ENCODE data around the gene NPEPL1.

NPEPL1 gene

DNA sequence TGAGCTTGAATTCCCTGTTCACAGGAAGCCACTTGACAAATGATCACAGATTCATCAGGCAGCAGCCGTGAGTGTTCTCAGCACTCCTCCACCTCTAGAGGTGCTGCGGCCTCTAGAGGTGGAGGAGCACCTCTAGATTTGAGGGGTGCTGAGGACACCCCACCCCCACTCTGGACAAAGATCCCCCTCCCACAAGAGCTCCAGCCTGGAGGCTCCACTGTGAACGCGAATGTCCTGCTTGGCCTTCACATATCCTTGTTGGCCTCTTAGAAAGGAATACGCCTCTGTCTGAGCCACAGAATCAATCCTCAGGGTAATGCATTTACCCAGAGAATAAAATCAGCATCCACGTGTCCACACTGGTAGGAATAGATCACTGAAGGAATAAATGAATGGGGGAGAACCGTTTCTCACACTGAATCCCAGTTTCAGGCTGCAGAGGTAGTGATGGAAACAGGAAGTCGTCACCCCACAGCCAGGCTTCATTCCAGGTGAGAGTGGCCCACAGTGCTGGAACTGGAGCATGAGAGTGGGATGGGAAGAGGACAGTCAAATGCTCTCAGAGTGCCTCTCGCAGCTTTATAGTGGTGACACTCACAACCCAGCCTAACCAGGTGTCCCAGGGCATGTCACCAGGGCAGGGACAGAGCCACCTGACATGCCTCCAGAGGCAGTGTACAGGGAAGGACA is 16.6 kb downstream of the NPEPL1 start:
- peaks cover 23% of the 10 kb centered on the region for H3K36me3 ChIP-seq (ENCODE audit: insufficient read depth, insufficient read length, low read length)
- no peak overlapping the region for H3K9ac ChIP-seq (ENCODE audit: insufficient read length, low read depth)
- no peak for TF ChIP-seq ZNF274 (IDR thresholded peaks at IDR 0.05; ENCODE audit: low read depth, low read length)
- H3K27me3 ChIP-seq (ENCODE audit: insufficient read depth, insufficient read length) = no peaks in the 10 kb centered on the region
- DNase-seq (ENCODE audit: low read depth, low spot score) = no peak
- H3K4me3 ChIP-seq (ENCODE audit: insufficient read length, low read depth) = no peak overlapping the region
- H3K9me3 ChIP-seq (ENCODE audit: insufficient read depth, low read length) = no peaks in the 10 kb centered on the region
- peaks cover 6% of the 10 kb centered on the region for H3K4me1 ChIP-seq (ENCODE audit: insufficient read depth, insufficient read length)

- H3K27me3 ChIP-seq (ENCODE audit: insufficient read depth, insufficient read length) = no peaks in the 10 kb centered on the region
- no peak for DNase-seq (ENCODE audit: low read depth, low spot score)
- H3K4me1 ChIP-seq (ENCODE audit: insufficient read depth, insufficient read length) = peaks cover 6% of the 10 kb centered on the region
- H3K4me3 ChIP-seq (ENCODE audit: insufficient read length, low read depth) = no peak overlapping the region
- no peak overlapping the region for H3K9ac ChIP-seq (ENCODE audit: insufficient read length, low read depth)
- no peak for TF ChIP-seq SUZ12 (IDR thresholded peaks at IDR 0.05; ENCODE audit: extremely low read depth, insufficient read depth, insufficient read length)
- peaks cover 21% of the 10 kb centered on the region for H3K36me3 ChIP-seq (ENCODE audit: insufficient read depth, insufficient read length, low read length)
- no peaks in the 10 kb centered on the region for H3K9me3 ChIP-seq (ENCODE audit: insufficient read depth, low read length)
These were observed 17.1 kb downstream of the NPEPL1 start for GRCh38 chr20:58709703-58710039.

- Histone ChIP-seq H3K4me3 (ENCODE audit: insufficient read length, low read depth) (no peak overlapping the region), H3K9ac (ENCODE audit: insufficient read length, low read depth) (no peak overlapping the region), H3K4me1 (ENCODE audit: insufficient read depth, insufficient read length) (peaks cover 6% of the 10 kb centered on the region), H3K9me3 (ENCODE audit: insufficient read depth, low read length) (no peaks in the 10 kb centered on the region), H3K36me3 (ENCODE audit: insufficient read depth, insufficient read length, low read length) (peaks cover 12% of the 10 kb centered on the region), H3K27me3 (ENCODE audit: insufficient read depth, insufficient read length) (no peaks in the 10 kb centered on the region)
- DNase-seq (ENCODE audit: low read depth, low spot score) = no peak
- TF ChIP-seq ZNF274 (IDR thresholded peaks at IDR 0.05; ENCODE audit: low read depth, low read length) = no peak
- TF ChIP-seq YY1 (IDR thresholded peaks at IDR 0.05; ENCODE audit: insufficient read depth, insufficient read length) = no peak
- TF ChIP-seq SUZ12 (IDR thresholded peaks at IDR 0.05; ENCODE audit: extremely low read depth, insufficient read depth, insufficient read length) = no peak
These were observed 18.1 kb downstream of the NPEPL1 start for GRCh38 chr20:58710481-58711265.

DNA sequence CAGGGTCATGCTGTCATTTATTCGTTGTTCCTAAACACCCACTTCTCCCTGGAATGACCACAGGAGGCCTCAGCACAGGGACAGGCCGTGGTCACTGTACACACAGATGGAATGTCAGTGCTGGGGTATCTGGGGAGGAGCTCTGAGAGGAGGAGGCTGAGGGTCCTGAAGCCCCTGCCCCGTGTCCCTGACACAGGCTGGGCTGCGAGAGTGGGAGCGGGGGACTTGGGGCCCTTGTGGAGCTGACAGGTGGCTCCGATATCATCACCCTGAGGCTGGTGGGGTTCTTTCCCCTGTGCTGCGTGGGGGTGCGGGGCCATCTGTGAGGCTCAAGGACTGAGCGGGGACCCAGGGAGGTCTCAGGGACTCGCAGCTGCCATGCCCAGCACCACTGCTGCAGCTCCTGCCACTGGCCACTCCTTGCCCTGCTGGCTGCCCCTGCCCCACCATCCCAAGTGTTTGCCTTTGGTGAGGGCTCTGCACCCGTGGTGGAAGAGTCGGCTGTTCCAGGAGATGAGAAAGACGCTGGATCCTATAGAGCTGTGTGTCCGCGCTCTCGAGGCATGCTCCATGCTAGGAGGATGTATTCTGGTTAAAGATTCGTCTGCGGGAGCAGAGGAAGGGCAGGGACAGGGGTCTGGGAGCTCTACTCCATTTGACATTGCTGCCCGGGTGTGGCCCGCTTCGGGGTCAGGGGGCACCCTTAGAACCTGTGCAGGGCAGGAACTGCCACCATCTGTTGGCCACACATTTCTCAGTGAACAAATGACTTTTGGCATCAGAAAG is 18.9 kb downstream of the NPEPL1 start:
- DNase-seq (ENCODE audit: low read depth, low spot score) = no peak
- no peak overlapping the region for H3K4me3 ChIP-seq (ENCODE audit: insufficient read length, low read depth)
- no peaks in the 10 kb centered on the region for H3K9me3 ChIP-seq (ENCODE audit: insufficient read depth, low read length)
- TF ChIP-seq YY1 (IDR thresholded peaks at IDR 0.05; ENCODE audit: insufficient read depth, insufficient read length) (no peak), ZNF274 (IDR thresholded peaks at IDR 0.05; ENCODE audit: low read depth, low read length) (no peak), SUZ12 (IDR thresholded peaks at IDR 0.05; ENCODE audit: extremely low read depth, insufficient read depth, insufficient read length) (no peak)
- no peak overlapping the region for H3K9ac ChIP-seq (ENCODE audit: insufficient read length, low read depth)
- no peaks in the 10 kb centered on the region for H3K27me3 ChIP-seq (ENCODE audit: insufficient read depth, insufficient read length)
- H3K4me1 ChIP-seq (ENCODE audit: insufficient read depth, insufficient read length) = peaks cover 6% of the 10 kb centered on the region
- peaks cover 12% of the 10 kb centered on the region for H3K36me3 ChIP-seq (ENCODE audit: insufficient read depth, insufficient read length, low read length)

DNA sequence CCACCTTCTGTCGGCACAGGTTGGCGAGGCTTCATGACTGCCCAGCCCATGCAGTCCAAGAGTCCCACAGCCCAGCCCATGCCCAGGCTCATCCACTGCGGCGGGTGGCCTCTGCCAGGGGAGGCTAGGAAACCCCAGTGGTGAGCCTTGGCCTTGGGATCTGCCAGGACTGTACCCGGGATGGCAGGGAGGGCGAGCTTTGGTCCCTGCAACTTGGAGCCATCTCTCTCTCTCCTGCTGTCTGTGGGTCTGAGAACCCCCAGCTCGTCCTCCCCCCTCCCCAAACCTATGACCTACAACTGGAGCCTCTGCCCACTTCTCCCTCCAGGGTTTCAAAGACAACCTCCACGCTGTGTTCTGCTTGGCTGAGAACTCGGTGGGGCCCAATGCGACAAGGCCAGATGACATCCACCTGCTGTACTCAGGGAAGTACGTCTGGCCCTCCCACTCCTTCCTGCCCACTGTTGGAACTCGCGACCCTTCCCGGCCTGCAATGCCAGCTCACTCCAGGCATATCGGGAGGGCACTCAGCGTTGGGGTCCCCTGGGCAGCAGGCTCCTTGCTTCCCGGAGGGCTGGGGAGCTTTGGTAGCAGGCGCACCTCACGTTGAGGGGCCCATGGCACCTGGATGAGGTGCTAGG is 19.7 kb downstream of the NPEPL1 start:
- Histone ChIP-seq H3K9me3 (ENCODE audit: insufficient read depth, low read length) (no peaks in the 10 kb centered on the region), H3K27me3 (ENCODE audit: insufficient read depth, insufficient read length) (no peaks in the 10 kb centered on the region), H3K4me3 (ENCODE audit: insufficient read length, low read depth) (no peak overlapping the region), H3K36me3 (ENCODE audit: insufficient read depth, insufficient read length, low read length) (peaks cover 12% of the 10 kb centered on the region), H3K9ac (ENCODE audit: insufficient read length, low read depth) (no peak overlapping the region), H3K4me1 (ENCODE audit: insufficient read depth, insufficient read length) (peaks cover 6% of the 10 kb centered on the region)
- no peak for TF ChIP-seq YY1 (IDR thresholded peaks at IDR 0.05; ENCODE audit: insufficient read depth, insufficient read length)
- no peak for TF ChIP-seq ZNF274 (IDR thresholded peaks at IDR 0.05; ENCODE audit: low read depth, low read length)
- no peak for TF ChIP-seq SUZ12 (IDR thresholded peaks at IDR 0.05; ENCODE audit: extremely low read depth, insufficient read depth, insufficient read length)
- DNase-seq (ENCODE audit: low read depth, low spot score) = no peak

GRCh38 chr20:58712806-58713731 is 20.5 kb downstream of the NPEPL1 start:
- peaks cover 6% of the 10 kb centered on the region for H3K4me1 ChIP-seq (ENCODE audit: insufficient read depth, insufficient read length)
- no peak for TF ChIP-seq SUZ12 (IDR thresholded peaks at IDR 0.05; ENCODE audit: extremely low read depth, insufficient read depth, insufficient read length)
- no peak for TF ChIP-seq YY1 (IDR thresholded peaks at IDR 0.05; ENCODE audit: insufficient read depth, insufficient read length)
- TF ChIP-seq ZNF274 (IDR thresholded peaks at IDR 0.05; ENCODE audit: low read depth, low read length) = no peak
- no peak overlapping the region for H3K4me3 ChIP-seq (ENCODE audit: insufficient read length, low read depth)
- H3K27me3 ChIP-seq (ENCODE audit: insufficient read depth, insufficient read length) = no peaks in the 10 kb centered on the region
- no peaks in the 10 kb centered on the region for H3K9me3 ChIP-seq (ENCODE audit: insufficient read depth, low read length)
- H3K36me3 ChIP-seq (ENCODE audit: insufficient read depth, insufficient read length, low read length) = peaks cover 12% of the 10 kb centered on the region
- H3K9ac ChIP-seq (ENCODE audit: insufficient read length, low read depth) = no peak overlapping the region
- DNase-seq (ENCODE audit: low read depth, low spot score) = no peak
